Stimulated activated CD4-positive, alpha-beta T cell treated with anti-CD3 and anti-CD28 coated beads, Interleukin-1b, Interleukin-23, amount 100 ng/mL, for 1 hour (primary cell): Measurements from ENCODE around the gene IFNB1.

ENCODE experiments used
- DNase-seq, 2 donors: peaks; one replicate each; pipeline ENCODE4 v3.0.0-alpha.2; 2020; ENCODE audit warnings: low read depth in 2 of 2

IFNB1 gene

DNA sequence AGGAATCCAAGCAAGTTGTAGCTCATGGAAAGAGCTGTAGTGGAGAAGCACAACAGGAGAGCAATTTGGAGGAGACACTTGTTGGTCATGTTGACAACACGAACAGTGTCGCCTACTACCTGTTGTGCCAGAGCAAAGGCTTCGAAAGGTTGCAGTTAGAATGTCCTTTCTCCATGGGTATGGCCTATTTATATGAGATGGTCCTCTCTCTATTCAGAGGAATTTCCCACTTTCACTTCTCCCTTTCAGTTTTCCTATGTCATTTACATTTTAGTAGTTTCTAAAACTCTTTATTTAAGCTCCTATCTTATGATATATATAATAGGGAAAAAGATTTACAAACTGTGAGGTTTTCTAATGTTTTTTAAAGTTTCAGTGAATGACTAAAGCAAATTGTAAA lies at the start of gene IFNB1:
TSS of gene IFNB1 (minus strand) at position 162 of the 400 bp plus-strand sequence. CDS start at position 89, 73 bp downstream.
- no peak for DNase-seq

DNA sequence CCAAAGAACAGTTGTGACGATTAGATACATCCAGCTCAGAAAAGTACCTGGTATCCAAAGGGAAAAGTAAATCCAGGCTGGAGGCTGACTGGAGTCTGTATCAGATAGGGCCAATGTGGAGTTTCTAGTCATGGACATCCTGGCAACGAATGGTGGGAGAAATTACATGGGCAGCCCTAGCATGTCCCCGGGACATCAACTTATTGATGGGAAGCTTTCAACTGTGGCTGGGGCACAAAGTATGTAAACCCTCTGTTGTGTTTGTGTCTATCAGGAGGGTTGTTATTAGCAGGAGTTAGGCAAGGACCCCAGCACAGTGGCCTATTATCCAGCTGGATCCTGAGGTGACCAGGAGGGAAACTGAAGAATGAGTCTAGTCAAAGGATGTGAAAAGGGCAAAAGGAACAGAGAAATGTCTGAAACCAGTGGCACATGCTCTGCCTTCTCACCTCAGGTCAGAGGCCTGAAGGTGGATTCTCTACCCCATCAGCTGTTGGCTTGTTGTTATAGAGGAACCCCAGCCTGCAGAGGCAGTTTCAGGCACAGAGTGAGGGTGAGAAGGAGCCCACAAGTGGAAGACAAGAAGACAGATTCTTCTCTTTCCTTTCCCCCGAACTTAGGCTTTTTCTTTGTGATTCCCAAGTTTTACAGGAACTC lies 44.0 kb upstream of the IFNB1 start:
- DNase-seq, result no peak

DNA sequence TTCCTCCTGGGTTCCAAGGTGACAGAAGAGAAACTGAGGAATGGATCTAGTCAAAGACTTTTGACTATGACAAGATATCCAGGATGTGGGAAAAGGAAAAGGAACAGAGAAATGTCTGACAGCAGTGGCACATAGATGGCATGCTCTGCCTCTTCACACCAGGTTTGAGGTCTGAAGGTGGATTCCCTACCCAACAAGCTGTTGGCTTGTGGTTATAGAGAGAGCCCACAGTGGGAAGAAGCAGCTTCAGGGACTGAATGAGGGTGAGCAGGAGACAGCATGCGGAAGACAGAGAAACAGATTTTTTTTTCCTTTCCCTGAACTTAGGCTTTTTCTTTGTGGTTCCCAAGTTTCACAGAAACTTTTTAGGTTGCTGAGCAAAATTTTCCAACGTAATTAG lies 43.3 kb upstream of the IFNB1 start:
- no peak for DNase-seq

DNA sequence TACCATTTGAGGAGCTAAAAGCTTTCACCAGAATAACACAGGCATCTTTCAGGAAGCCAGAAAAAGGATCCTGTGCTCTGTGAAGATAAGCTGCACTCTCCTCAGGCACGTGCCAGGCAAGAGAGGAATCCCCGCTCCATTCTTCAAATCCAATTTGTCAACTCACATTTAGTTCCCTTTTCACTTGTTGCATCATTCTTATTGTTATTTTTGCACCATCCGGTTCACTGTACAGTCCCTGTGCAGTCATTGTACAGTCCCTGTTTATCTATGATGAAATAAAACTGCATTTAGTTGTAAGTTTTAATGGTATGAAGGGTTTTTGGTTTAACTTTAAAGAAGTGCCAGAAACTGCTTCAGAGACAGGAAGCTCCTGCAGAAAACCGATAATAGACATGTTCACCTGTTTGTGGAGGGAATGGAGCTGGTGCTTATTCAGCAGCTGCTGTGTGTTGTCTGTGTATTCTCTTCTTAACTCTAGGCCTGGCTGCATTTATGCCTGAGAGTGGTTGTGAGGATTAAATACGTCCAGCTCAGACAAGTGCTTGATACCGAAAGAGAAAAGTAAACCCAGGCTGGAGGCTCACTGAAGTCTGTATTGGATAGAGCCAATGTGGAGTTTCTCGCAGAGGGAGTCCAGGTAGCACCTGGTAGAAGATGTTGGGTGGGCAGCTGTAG lies 41.5 kb upstream of the IFNB1 start:
- DNase-seq, result no peak

DNA sequence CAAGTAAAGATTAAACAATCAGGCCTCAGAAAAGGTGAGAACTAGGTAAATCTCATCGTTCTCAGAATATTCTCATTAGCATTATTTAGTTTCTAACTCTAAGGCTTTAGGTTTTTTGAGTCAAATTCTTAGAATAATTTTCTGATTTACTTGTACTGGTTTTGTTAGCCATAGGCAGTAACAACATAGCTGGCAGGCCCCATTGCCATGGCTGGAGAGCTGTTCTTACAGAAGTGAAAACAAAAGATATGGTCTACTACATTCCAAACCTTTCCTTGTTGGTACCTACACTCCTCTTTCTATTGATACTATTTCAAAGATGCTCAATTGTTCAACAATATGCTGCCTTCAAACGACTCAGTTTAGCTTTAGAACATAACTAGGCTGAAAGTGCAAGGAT lies 36.6 kb upstream of the IFNB1 start:
- no peak for DNase-seq

DNA sequence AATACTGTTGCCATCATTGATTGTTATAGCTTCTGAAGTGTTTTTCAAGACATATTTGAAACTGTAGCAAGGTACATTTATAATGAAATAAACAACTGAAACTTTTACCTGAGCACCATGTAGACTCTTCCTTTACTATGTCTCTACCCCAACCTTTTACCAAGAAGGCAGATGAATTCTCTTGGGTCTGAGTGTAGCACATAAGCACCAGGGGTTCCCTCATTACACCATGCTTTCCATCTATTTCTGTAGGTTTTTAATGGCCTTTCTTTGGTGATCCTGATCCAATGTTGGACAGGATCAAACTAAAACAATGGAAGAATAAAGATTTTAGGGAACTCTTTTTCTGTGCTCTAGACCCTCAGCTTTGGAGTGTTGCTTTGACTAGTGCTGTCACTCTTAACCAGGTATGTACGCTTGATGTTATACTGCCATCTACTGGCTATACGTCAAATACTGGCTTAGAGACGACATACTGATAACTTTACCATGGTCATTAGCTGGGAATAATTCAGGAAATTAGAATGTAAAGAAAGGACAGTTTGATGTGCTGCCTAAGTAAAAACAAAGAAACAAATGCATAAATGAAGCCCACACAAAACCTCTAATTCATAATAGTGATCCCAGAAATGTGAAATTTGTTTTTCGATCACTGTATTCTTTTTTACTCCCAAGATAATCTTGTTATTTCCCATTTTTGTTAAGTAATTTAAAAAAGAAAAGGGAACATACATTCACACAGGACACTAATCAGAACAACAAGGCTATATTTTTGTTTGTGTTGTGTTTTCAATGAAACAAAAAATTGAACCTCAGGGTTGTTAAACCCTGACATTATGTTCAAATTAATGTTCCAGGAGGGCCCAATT lies 33.2 kb upstream of the IFNB1 start:
- no peak for DNase-seq

DNA sequence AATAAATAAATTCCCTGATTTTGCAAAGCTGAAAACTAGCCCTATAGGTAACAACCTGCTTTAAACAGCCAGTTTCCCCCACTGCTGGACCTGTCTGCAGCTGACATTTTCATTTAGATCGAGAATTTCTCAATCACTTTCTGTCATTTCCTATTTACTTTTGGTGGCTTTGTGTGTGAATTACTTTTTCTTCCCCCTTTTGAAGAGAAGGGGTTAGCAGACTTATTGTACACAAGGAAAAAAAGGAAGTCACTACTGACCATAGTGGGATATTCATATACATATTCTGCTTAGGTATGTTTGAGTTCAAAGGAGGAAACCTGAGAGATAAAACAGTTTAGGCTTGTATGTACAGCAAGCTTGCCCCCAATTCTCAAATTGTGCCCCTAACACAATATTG lies 27.0 kb upstream of the IFNB1 start:
- no peak for DNase-seq

DNA sequence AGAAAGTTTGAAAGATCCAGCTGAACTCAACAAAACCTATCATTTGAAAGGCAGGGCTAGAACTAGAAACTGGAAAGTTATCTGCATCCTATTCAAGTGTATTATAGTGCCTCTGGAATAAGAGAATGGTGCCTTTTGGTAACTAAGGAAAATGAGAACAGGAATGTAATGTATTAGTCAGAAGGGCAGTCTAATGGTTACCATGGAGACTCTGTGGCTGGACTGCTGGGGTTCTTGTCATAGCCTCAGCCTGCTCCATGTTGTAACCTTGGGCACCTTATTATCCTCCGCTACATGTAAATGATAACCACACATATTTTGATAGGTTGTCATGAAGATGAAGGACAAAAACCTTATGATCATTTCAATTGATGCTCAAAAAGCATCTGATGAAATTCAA lies 24.6 kb upstream of the IFNB1 start:
- DNase-seq, result no peak

DNA sequence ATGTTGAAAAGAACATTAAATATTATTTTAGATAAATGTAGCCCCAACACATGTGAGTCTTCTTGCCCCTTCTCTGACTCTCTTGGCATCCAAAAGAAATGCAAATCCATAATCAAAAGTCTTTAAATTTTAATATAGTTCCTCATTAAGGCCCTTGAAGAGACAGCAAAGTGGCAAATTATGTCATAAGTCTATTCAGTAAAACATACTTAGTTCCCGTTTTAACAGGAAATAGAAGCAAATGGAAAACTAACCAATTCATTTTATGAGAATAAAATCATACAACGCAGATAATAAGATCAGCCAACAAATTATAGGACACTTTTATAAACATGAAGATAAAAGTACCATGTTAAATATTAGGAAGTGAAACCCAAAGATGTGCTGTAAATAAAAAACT lies 20.1 kb upstream of the IFNB1 start:
- DNase-seq, result no peak

DNA sequence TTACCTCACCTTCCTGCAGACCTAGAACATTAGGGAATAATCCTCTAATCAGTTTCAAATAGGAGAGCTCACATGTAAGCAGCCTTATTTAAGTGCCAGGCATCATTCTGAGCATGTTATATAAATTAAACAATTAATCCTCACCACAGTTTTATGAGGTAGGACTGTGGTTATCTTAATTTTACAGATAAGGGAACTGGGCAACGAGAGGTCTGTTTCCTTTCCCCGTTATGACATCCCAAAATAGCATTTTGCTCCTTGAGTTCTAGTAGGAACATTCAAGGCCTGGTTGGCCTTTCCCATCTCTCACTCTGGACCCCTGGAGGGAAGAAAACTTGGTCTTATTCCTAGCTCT lies 19.1 kb upstream of the IFNB1 start:
- DNase-seq, result no peak

DNA sequence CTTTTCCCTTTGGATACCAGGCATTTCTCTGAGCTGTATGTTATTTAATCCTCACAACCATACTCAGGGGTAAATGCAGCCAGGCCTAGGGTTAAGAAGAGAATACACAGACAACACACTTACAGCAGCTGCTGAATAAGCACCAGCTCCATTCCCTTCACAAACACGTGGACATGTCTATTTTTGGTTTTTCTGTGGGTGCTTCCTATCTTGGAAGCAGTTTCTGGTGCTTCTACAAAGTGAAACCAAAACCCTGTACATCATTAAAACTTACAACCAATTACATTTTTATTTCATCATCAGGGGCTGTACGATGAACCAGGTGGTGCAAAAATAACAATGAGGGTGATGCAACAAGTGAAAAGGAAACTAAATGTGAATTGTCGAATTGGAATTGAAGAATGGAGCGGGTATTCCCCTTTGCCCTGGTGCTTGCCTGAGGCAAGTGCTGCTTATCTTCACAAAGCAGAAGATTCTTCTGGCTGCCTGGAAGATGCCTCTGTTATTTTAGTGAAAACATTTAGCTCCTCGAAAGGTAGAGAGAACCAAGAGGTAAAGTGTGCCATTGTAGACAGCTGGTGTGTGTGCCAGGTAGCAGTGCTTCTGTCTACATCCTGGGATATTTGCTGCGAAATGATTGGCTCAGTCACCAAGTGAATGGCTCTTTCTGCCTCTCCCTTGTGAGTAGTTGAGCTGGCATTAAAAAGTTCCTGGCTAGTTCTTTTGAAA lies 18.6 kb upstream of the IFNB1 start:
- no peak for DNase-seq

DNA sequence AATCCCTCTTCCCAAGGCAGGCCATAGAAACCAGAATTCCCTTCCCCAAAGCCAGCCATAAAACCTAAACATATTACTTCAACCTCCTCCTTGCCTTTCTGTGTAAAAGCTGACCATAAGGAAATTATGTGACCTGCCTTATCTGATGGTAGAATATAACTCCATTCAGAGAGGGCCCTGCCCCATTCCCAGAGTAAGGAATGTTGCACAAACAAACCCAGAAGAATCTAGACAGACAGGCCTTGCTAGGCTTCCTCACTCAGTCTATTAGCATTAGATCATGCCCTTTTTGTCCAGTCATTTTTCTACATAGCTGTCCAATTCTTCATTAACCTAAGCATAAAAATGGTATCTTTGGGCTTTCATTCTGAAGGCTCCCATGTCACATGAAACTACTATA lies 17.8 kb upstream of the IFNB1 start:
- DNase-seq, result no peak

DNA sequence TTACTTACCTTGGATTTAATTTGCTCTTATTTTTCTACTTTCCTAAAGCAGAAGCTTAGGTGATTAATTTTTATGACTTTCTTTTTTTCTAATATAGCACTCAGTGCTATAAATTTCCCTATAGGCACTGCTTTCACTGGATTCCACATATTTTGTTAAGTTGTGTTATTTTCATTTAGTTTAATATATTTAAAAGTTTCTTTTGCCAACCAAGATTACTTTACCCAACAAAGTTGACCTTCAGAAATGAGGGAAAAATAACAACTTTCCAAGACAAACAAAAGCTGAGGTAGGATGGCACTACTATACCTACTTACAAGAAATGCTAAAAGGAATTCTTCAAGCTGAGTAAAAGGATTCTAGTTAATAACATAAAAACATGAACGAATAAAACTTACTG lies 8.8 kb upstream of the IFNB1 start:
- DNase-seq, result no peak

DNA sequence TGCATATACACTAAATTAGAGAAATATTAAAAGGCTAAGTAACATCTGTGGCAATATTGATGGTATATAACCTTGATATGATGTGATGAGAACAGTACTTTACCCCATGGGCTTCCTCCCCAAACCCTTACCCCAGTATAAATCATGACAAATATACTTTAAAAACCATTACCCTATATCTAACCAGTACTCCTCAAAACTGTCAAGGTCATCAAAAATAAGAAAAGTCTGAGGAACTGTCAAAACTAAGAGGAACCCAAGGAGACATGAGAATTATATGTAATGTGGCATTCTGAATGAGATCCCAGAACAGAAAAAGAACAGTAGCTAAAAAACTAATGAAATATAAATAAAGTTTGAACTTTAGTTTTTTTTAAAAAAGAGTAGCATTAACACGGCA lies 7.3 kb upstream of the IFNB1 start:
- no peak for DNase-seq

DNA sequence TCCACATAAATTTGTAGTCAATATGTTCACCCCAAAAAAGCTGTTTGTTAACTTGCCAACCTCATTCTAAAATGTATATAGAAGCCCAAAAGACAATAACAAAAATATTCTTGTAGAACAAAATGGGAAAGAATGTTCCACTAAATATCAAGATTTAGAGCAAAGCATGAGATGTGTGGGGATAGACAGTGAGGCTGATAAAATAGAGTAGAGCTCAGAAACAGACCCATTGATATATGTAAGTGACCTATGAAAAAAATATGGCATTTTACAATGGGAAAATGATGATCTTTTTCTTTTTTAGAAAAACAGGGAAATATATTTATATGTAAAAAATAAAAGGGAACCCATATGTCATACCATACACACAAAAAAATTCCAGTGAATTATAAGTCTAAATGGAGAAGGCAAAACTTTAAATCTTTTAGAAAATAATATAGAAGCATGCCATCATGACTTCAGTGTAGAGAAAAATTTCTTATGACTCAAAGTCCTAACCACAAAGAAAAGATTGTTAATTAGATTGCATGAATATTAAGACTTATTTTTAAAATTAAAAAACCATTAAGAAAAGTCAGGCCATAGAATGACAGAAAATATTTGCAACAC lies 6.6 kb upstream of the IFNB1 start:
- DNase-seq, result no peak

DNA sequence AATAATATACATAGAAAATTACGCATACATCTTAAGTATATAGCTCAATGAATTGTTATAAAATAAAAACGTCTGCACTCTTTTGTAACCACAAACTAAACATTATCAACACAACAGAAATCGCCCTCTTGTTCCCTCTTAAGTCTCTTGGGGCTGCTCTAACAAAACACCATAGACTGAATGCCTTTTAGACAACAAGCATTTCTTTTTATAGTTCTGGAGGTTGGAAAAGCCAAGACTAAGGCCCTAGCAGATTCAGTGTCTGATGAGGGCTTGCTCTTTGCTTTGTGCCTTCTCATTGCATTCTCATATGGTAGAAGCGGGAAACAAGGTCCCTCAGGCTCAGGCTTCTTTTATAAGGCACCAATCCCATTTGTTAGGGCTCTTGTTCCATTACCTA lies 4.9 kb upstream of the IFNB1 start:
- DNase-seq, result no peak

DNA sequence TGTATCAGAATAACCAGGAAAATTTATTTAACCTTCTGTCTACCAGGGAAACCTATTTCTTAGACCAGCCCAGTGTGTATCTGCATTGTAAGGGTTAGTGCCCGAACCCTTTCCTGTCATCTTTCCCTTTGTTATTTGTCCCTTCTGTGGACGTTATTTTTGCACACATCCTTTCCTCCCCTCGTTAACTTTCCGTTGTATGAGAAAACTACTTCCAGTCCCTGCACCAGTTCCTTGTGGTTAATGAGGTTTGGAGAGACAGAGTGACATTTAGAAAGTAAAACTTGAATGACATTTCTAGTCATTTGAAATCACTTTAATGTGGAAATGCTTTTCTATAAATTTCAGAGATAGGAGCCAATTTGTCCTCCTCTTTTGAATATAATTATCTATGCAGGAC lies 4.3 kb upstream of the IFNB1 start:
- no peak for DNase-seq

DNA sequence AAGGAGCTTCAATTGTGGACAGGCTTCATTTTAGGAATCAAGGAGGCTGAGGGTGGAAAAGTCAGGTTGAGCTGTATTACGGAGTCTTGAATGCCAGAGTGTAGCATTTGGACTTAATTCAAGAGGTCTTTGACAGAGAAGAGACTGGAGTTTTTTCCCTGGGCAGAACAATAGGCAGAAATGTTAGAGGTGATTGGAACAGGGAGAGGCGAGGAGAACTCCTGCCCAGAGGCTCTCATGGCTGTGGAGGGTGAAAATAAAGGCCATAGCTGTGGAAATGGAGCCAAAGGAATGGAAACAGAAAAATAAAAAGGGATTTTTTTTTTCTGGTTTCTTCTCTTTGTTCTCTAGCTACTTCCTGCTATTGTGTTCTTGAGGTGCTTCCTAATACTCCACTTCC lies 3.7 kb upstream of the IFNB1 start:
- DNase-seq, result no peak

DNA sequence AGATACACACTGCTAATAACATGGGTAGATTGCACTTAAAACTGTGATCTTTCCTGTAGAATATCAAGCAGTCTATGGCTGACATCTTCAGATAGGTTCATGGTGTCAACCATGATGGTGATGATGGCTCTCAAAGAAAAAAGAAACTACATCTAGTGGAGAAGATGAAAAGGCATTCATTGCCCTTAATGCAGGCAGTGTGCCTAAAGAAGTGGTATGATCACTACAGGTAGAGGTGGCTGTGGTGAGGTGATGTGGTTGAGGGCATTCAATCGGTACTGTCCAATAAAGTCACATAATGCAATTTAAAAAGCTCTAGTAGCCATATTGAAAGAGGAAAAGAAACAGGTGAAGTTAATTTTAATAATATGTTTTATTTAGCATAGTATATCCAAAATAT lies 3.1 kb upstream of the IFNB1 start:
- DNase-seq, result no peak

DNA sequence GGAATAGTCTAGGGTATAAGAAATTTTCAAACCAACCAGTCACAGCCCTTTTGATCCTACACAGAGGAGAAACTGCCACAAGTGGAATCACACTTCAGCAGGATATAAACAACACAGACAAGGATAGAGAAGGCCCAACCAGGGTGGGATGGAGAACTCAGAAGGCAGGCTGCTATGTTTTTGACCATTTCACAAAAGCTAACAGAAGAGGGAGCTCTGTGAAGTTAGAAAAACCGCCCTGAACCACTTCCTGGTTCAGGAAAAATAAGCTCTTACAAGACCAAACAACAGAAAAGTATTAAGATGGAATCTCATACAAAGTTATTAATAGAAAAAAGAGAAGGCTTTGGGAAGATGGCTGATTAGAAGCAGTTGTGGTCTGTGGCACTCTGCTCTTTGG lies 960 bp upstream of the IFNB1 start:
- DNase-seq, result no peak

DNA sequence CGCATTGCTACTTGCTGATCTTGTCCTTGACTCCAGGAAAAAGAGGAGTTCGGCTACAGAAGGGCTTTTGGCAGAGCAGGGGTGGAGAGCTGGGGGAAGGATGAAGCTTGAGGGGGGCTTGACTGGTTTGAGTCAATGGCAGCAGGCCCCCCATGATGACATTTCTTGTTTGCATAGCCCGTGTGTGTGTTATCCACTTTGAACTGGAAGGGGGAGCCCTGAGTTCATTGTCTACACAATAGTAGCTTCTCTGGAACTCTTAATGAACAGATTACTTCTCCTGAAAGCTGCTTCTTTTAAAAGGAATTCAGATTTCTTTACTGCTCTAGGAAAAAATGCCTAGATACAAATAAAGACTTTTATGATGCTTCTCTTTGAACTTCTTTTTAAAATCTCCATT lies 2.3 kb downstream of the IFNB1 start:
- DNase-seq, result no peak

DNA sequence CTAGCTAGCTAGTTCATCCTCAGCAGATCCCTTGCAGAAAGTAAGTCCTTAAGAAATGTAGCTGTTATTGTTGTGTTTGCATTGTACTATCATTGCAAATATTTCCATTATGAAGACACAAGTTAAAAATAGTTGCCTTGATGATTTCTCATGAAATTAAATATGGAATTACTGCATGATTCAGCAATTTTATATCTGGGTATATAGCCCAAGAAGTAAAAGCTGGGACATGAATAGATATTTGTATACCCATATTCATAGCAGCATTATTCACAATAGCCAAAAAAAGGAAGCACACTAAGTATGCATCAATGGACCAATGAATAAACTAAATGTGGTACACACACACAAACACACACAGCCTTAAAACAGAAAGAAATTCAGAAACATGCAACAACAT lies 6.8 kb downstream of the IFNB1 start:
- DNase-seq, result no peak
